HCT116 (cell line): Measurements from ENCODE around the gene MRPL37. TPM values are rescaled to one million over a fixed set of nuclear protein-coding genes. Genes with fewer than 3 reads are reported as not detected.

Source experiments
- ATAC-seq: fragments of 200-7000 bp; cut with Tn5 transposase; 2 replicates; pipeline ENCODE4 v1.9.1; 2020; ENCODE audit warnings: mild to moderate bottlenecking, moderate library complexity
- BruUV-seq: library from RNA; stranded (reverse); fragments of 400-500 nt; replicated peaks from 2 replicates; lab custom pipeline; 2021; lab: Mats Ljungman, UMichigan
- CTCF ChIA-PET: fragments of 300-600 bp; sonication (Branson Sonifier 250); formaldehyde crosslinking; loops from one replicate; lab custom pipeline; 2021; ENCODE audit warnings: antibody characterized with exemption; lab: Charles Lee
- POLR2A ChIA-PET: fragments of 300-600, 350-600 bp; sonication (Branson Sonifier 250); formaldehyde crosslinking; loops from one replicate; lab custom pipeline; 2021; ENCODE audit warnings: antibody characterized with exemption; lab: Charles Lee
- RAD21 ChIA-PET, 2 experiments: fragments of 300-600 bp; sonication (Branson Sonifier 250); formaldehyde crosslinking; loops; one replicate each; lab custom pipeline; 2023; ENCODE audit warnings: low total read pairs in 2 of 2; ENCODE audit not compliant: uncharacterized antibody in 2 of 2, unreplicated experiment in 2 of 2, low non-redundant PET in 1 of 2; lab: Charles Lee
- DNase-seq: peaks from one replicate; pipeline ENCODE4 v3.0.0-alpha.2; 2010; ENCODE audit warnings: low read depth, low spot score
- H2AFZ ChIP-seq: fragments of 200-600 bp; shearing (Covaris generic), sonication (generic); 2 replicates; pipeline ENCODE4 v1.6.1; 2017; ENCODE audit warnings: low read depth, mixed run types, mixed read lengths, antibody characterized with exemption, low read length; ENCODE audit not compliant: poor library complexity, severe bottlenecking
- H3K27ac ChIP-seq: 2 replicates; pipeline ENCODE4 v1.5.1; 2012; ENCODE audit warnings: low read depth, low read length
- H3K27me3 ChIP-seq: fragments of 200-600 bp; sonication (generic); 2 replicates; pipeline ENCODE4 v1.6.1; 2016; ENCODE audit warnings: mixed run types, low read length, mixed read lengths; ENCODE audit not compliant: insufficient read depth
- H3K36me3 ChIP-seq, 2 experiments: fragments of 200-500 bp in 1 of 2; fragments of 200-600 bp in 1 of 2; sonication (Bioruptor generic) in 1 of 2; sonication (generic) in 1 of 2; 2 replicates each; pipeline versions ENCODE4 v1.5.1 to v1.6.1; 2014 to 2016; ENCODE audit warnings: low read length in 2 of 2, inconsistent platforms in 1 of 2, mixed read lengths in 1 of 2, mixed run types in 1 of 2; ENCODE audit not compliant: insufficient read depth in 2 of 2, control insufficient read depth in 1 of 2
- H3K4me1 ChIP-seq, 2 experiments: fragments of 200-600 bp in 1 of 2; sonication (generic) in 1 of 2; 2 replicates each; pipeline versions ENCODE4 v1.5.1 to v1.6.1; 2012 to 2017; ENCODE audit warnings: low read length in 2 of 2, inconsistent platforms in 1 of 2, mild to moderate bottlenecking in 1 of 2, mixed read lengths in 1 of 2, mixed run types in 1 of 2, moderate library complexity in 1 of 2; ENCODE audit not compliant: insufficient read depth in 2 of 2, control insufficient read depth in 1 of 2
- H3K4me2 ChIP-seq: fragments of 200-600 bp; sonication (generic); 2 replicates; pipeline ENCODE4 v1.6.1; 2017; ENCODE audit warnings: mixed run types, low read length, mixed read lengths
- H3K4me3 ChIP-seq, 2 experiments: fragments of 200-600 bp in 1 of 2; sonication (generic) in 1 of 2; replicated peaks in 1 of 2; 2 replicates each; pipeline ENCODE4 v1.5.1; 2011 to 2016; ENCODE audit warnings: low read length in 2 of 2, control low read depth in 1 of 2, low read depth in 1 of 2, mild to moderate bottlenecking in 1 of 2, mixed read lengths in 1 of 2, mixed run types in 1 of 2
- H3K79me2 ChIP-seq: fragments of 200-600 bp; sonication (generic); 2 replicates; pipeline ENCODE4 v1.6.1; 2017; ENCODE audit warnings: mild to moderate bottlenecking, mixed run types, low read length, moderate library complexity, mixed read lengths; ENCODE audit not compliant: insufficient read depth
- H3K9ac ChIP-seq: fragments of 200-600 bp; sonication (generic); 2 replicates; pipeline ENCODE4 v1.6.1; 2016; ENCODE audit warnings: low read length, mixed read lengths
- H3K9me2 ChIP-seq: fragments of 200-600 bp; sonication (generic), shearing (Covaris generic); 2 replicates; pipeline ENCODE4 v1.6.1; 2017; ENCODE audit warnings: mixed run types, mild to moderate bottlenecking, moderate library complexity; ENCODE audit not compliant: insufficient read depth
- H3K9me3 ChIP-seq, 2 experiments: fragments of 200-500 bp in 1 of 2; fragments of 200-600 bp in 1 of 2; sonication (Bioruptor generic) in 1 of 2; sonication (generic) in 1 of 2; 2 replicates each; pipeline ENCODE4 v1.6.1; 2014 to 2017; ENCODE audit warnings: low read length in 2 of 2, mixed read lengths in 2 of 2, inconsistent platforms in 1 of 2, low read depth in 1 of 2, mild to moderate bottlenecking in 1 of 2, mixed run types in 1 of 2, moderate library complexity in 1 of 2; ENCODE audit not compliant: control insufficient read depth in 1 of 2, insufficient read depth in 1 of 2
- H4K20me1 ChIP-seq: fragments of 200-600 bp; sonication (generic), shearing (Covaris generic); 2 replicates; pipeline ENCODE4 v1.6.1; 2017; ENCODE audit warnings: mixed run types, mild to moderate bottlenecking, moderate library complexity; ENCODE audit not compliant: insufficient read depth
- CBX3 ChIP-seq: IDR thresholded peaks from 2 replicates; pipeline ENCODE4 v1.6.1; 2012; ENCODE audit warnings: low read depth
- CTCF ChIP-seq, 3 experiments: fragments of 200-600 bp in 1 of 3; sonication (generic) in 1 of 3; IDR thresholded peaks in 2 of 3; conservative IDR thresholded peaks in 1 of 3; 2 replicates each; pipeline ENCODE4 v1.5.1; 2012 to 2017; ENCODE audit warnings: low read depth in 2 of 3, low read length in 2 of 3, antibody characterized with exemption in 1 of 3, borderline replicate concordance in 1 of 3, control low read depth in 1 of 3, mild to moderate bottlenecking in 1 of 3, mixed read lengths in 1 of 3, mixed run types in 1 of 3, moderate library complexity in 1 of 3; ENCODE audit not compliant: insufficient read depth in 1 of 3
- ELF1 ChIP-seq: IDR thresholded peaks from 2 replicates; pipeline ENCODE4 v1.6.1; 2012; ENCODE audit warnings: low read depth, borderline replicate concordance
- MAX ChIP-seq: IDR thresholded peaks from 2 replicates; pipeline ENCODE4 v1.6.1; 2012
- REST ChIP-seq: IDR thresholded peaks from 2 replicates; pipeline ENCODE4 v1.6.1; 2012; ENCODE audit warnings: low read depth
- SRF ChIP-seq: IDR thresholded peaks from 2 replicates; pipeline ENCODE4 v1.6.1; 2012; ENCODE audit warnings: low read depth
- intact Hi-C: fragments of 100-400 bp; cut with micrococcal nuclease; formaldehyde crosslinking; loops from 2 replicates; pipeline ENCODE4 v1.10.0; 2022
- total RNA-seq: library from RNA; stranded (reverse); gene quantifications from one replicate; pipeline ENCODE4 v1.2.1, GENCODE V29; 2021; ENCODE audit not compliant: unreplicated experiment

The MRPL37 gene
- total RNA-seq, 1 experiment from 2014 or later = 132 TPM

DNA sequence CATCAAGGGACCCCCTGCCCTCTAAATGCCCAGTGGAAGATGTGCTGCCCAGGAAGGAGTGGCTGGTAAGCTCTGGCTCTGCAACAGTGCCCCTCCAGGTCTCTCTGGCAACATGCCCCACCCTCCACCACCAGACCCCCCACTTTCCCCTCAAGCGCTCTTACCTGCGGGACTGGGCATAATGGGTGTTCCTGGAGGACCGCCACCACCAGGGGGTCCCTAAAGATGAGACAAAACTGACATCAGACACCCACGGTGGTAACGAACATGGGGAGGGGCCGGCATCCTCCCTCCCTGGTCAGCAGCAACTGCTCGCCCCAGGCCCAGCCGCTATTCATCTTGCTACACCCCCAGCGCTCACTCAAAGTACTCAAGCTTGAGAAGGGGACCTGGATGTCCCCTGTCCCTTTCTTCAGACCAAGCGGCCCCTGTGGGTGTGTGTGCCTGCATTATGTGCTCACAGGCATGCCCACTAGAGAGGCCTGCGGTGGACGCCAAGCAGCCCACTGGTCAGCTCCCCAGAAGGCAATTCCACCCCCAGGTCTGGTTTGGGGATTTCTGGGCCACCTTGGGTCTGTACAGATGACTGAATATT, 40.9 kb downstream of the MRPL37 start:
- no peaks in the 10 kb centered on the region for H3K9me3 ChIP-seq
- no peak overlapping the region for H3K4me2 ChIP-seq
- H3K79me2 ChIP-seq = no peaks in the 10 kb centered on the region
- ChIA-PET POLR2A (no interaction called here), RAD21 (no interaction called here), CTCF (no interaction called here)
- no peaks in the 10 kb centered on the region for H4K20me1 ChIP-seq
- ATAC-seq (no peak), DNase-seq (no peak)
- no peaks in the 10 kb centered on the region for H3K4me1 ChIP-seq
- no peaks in the 10 kb centered on the region for H3K27me3 ChIP-seq
- H3K36me3 ChIP-seq = no peaks in the 10 kb centered on the region; a peak in 1 of 4 replicates
- H2AFZ ChIP-seq = no peak overlapping the region
- H3K9me2 ChIP-seq = no peaks in the 10 kb centered on the region
- H3K27ac ChIP-seq = no peak overlapping the region
- BruUV-seq = no TSS peak
- H3K4me3 ChIP-seq = no peak overlapping the region
- no peak for TF ChIP-seq MAX
- no peak for TF ChIP-seq CTCF (IDR thresholded peaks at IDR 0.05 in 2 of 3, conservative IDR thresholded peaks at IDR 0.05 in 1 of 3; ENCODE audit: borderline replicate concordance in 1 of 3, insufficient read depth in 1 of 3, low read depth in 2 of 3, low read length in 2 of 3)
- no peak for TF ChIP-seq CBX3
- no peak for TF ChIP-seq REST
- no peak for TF ChIP-seq ELF1
- no peak for TF ChIP-seq SRF
- intact Hi-C loops = no loop called here
- no peak overlapping the region for H3K9ac ChIP-seq
